WTC11 (cell line): ENCODE measurements around the gene RASGRF1. TPM values are rescaled to one million over a fixed set of nuclear protein-coding genes. Genes with fewer than 3 reads are reported as not detected.

Experiments
- ATAC-seq: fragments of 200-7000 bp; cut with Tn5 transposase; 2 replicates; pipeline ENCODE4 v1.10.0; 2021; ENCODE audit warnings: mild to moderate bottlenecking, moderate library complexity
- CTCF ChIA-PET: fragments of 300-600 bp; sonication (Branson Sonifier 250); formaldehyde crosslinking; loops from one replicate; lab custom pipeline; 2021; ENCODE audit warnings: antibody characterized with exemption; lab: Charles Lee
- POLR2A ChIA-PET: fragments of 350-600 bp; sonication (Branson Sonifier 250); formaldehyde crosslinking; loops from one replicate; lab custom pipeline; 2021; ENCODE audit warnings: antibody characterized with exemption; lab: Charles Lee
- DNase-seq: peaks from one replicate; pipeline ENCODE4 v3.0.0; 2021; ENCODE audit warnings: low spot score
- H3K27ac Mint-ChIP-seq: 2 replicates; pipeline ENCODE4 v1.8.0; 2021; ENCODE audit warnings: mixed read lengths
- H3K27me3 Mint-ChIP-seq: 2 replicates; pipeline ENCODE4 v1.8.0; 2021; ENCODE audit warnings: low read depth, mild to moderate bottlenecking, moderate library complexity, mixed read lengths
- H3K36me3 Mint-ChIP-seq: 2 replicates; pipeline ENCODE4 v1.8.0; 2021; ENCODE audit warnings: mixed read lengths
- H3K4me1 Mint-ChIP-seq: 2 replicates; pipeline ENCODE4 v1.8.0; 2022; ENCODE audit warnings: mixed read lengths
- H3K4me3 Mint-ChIP-seq: 2 replicates; pipeline ENCODE4 v1.8.0; 2021; ENCODE audit warnings: mild to moderate bottlenecking, moderate library complexity, mixed read lengths
- H3K9me3 Mint-ChIP-seq: 2 replicates; pipeline ENCODE4 v1.8.0; 2021; ENCODE audit warnings: mixed read lengths
- CREB1 ChIP-seq: sonication (generic); formaldehyde crosslinking; IDR thresholded peaks from 2 replicates; pipeline ENCODE4 v1.8.0; 2023; ENCODE audit warnings: mild to moderate bottlenecking, missing genetic modification reagents
- ESRRA ChIP-seq: sonication (generic); formaldehyde crosslinking; IDR thresholded peaks from 2 replicates; pipeline ENCODE4 v1.8.1; 2022; ENCODE audit warnings: mild to moderate bottlenecking, missing genetic modification reagents, borderline replicate concordance
- GTF2I ChIP-seq: fragments of 250-450 bp; sonication (Bioruptor Pico); conservative IDR thresholded peaks from 2 replicates; pipeline ENCODE4 v1.4.0; 2021; ENCODE audit warnings: mild to moderate bottlenecking
- KAT7 ChIP-seq: sonication (generic); formaldehyde crosslinking; IDR thresholded peaks from 2 replicates; pipeline ENCODE4 v1.8.1; 2023; ENCODE audit warnings: missing genetic modification reagents, mild to moderate bottlenecking, borderline replicate concordance
- NFYB ChIP-seq: sonication (generic); formaldehyde crosslinking; conservative IDR thresholded peaks from 2 replicates; pipeline ENCODE4 v1.8.0; 2022; ENCODE audit warnings: low read depth, missing genetic modification reagents
- NR2C2 ChIP-seq: sonication (generic); formaldehyde crosslinking; IDR thresholded peaks from 2 replicates; pipeline ENCODE4 v1.8.0; 2022; ENCODE audit warnings: mild to moderate bottlenecking, missing genetic modification reagents
- RELA ChIP-seq: sonication (generic); formaldehyde crosslinking; IDR thresholded peaks from 2 replicates; pipeline ENCODE4 v1.8.1; 2022; ENCODE audit warnings: missing genetic modification reagents, mild to moderate bottlenecking, borderline replicate concordance
- RORB ChIP-seq: fragments of 250-450 bp; sonication (Bioruptor Pico); IDR thresholded peaks from 2 replicates; pipeline ENCODE4 v1.9.0; 2021; ENCODE audit warnings: mild to moderate bottlenecking
- SP1 ChIP-seq: sonication (generic); formaldehyde crosslinking; conservative IDR thresholded peaks from 2 replicates; pipeline ENCODE4 v1.8.1; 2022; ENCODE audit warnings: missing genetic modification reagents
- TEAD1 ChIP-seq: sonication (generic); formaldehyde crosslinking; IDR thresholded peaks from 2 replicates; pipeline ENCODE4 v1.8.0; 2022; ENCODE audit warnings: mild to moderate bottlenecking, missing genetic modification reagents
- TP53 ChIP-seq: sonication (generic); formaldehyde crosslinking; IDR thresholded peaks from 2 replicates; pipeline ENCODE4 v1.8.1; 2023; ENCODE audit warnings: mild to moderate bottlenecking, missing genetic modification reagents
- ZNF317 ChIP-seq: sonication (generic); formaldehyde crosslinking; IDR thresholded peaks from 2 replicates; pipeline ENCODE4 v1.8.1; 2023; ENCODE audit warnings: low read depth, mild to moderate bottlenecking, moderate library complexity, missing genetic modification reagents, borderline replicate concordance
- ZNF396 ChIP-seq: fragments of 250-450 bp; sonication (Bioruptor Pico); IDR thresholded peaks from 2 replicates; pipeline ENCODE4 v1.8.0; 2021; ENCODE audit warnings: mild to moderate bottlenecking, moderate library complexity, borderline replicate concordance
- total RNA-seq: library from RNA; stranded (reverse); gene quantifications from 3 replicates; pipeline ENCODE4 v1.2.3, GENCODE V29; 2021
- TF ChIP-seq, protein P1 (sequence below): sonication (generic); formaldehyde crosslinking; IDR thresholded peaks from 2 replicates; pipeline ENCODE4 v1.8.0; 2022; ENCODE audit warnings: missing genetic modification reagents
- TF ChIP-seq, protein P2 (sequence below): sonication (generic); formaldehyde crosslinking; IDR thresholded peaks from 2 replicates; pipeline ENCODE4 v1.8.1; 2023; ENCODE audit warnings: mild to moderate bottlenecking, missing genetic modification reagents, moderate library complexity
- TF ChIP-seq, protein P3 (sequence below): sonication (generic); formaldehyde crosslinking; IDR thresholded peaks from 2 replicates; pipeline ENCODE4 v1.8.0; 2023; ENCODE audit warnings: mild to moderate bottlenecking, missing genetic modification reagents
- TF ChIP-seq, protein P4 (sequence below): sonication (generic); formaldehyde crosslinking; IDR thresholded peaks from 2 replicates; pipeline ENCODE4 v1.8.1; 2023; ENCODE audit warnings: mild to moderate bottlenecking, missing genetic modification reagents, borderline replicate concordance
- TF ChIP-seq, protein P5 (sequence below): fragments of 250-450 bp; sonication (Bioruptor Pico); IDR thresholded peaks from 2 replicates; pipeline ENCODE4 v1.9.0; 2021; ENCODE audit warnings: mild to moderate bottlenecking

RASGRF1 gene
- total RNA-seq, 1 experiment from 2014 or later: 0.85 TPM

DNA sequence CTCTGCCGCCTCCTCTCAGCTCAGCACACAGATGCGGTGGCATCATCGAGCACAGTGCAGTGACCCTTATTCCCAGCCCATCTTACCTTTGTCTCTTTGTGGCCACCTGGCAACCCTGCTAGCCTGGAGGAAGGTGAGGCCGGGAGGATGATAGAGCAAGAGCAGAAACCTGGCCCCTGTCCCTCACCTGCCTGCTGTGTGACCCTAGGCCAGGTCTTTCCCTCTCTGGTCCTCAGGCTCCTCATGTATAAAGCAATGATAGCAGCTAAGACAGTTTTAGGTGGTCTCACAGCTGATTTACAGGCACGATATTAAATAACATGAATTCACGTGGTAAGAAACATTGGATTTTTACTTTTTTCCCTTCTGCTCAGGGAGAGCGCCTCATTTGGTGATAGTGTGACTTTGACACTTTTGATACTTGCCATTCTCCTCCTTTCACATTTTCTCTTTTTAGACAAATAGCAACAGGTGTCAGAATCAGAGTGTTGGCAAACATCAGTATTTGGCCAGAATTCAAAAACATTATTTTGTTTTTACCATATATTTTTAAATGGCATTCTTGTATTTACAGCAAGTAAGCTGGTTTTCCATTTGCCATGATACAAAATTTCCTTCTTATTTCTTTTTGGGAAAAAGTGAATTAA lies 116.2 kb downstream of the RASGRF1 start:
- Mint-ChIP-seq H3K27me3 (peaks cover 16% of the 10 kb centered on the region), H3K36me3 (no peaks in the 10 kb centered on the region), H3K4me3 (no peak overlapping the region), H3K27ac (no peak overlapping the region), H3K9me3 (no peaks in the 10 kb centered on the region), H3K4me1 (peaks cover 36% of the 10 kb centered on the region)
- ATAC-seq (no peak), DNase-seq (no peak)
- TF ChIP-seq, protein P1, sequence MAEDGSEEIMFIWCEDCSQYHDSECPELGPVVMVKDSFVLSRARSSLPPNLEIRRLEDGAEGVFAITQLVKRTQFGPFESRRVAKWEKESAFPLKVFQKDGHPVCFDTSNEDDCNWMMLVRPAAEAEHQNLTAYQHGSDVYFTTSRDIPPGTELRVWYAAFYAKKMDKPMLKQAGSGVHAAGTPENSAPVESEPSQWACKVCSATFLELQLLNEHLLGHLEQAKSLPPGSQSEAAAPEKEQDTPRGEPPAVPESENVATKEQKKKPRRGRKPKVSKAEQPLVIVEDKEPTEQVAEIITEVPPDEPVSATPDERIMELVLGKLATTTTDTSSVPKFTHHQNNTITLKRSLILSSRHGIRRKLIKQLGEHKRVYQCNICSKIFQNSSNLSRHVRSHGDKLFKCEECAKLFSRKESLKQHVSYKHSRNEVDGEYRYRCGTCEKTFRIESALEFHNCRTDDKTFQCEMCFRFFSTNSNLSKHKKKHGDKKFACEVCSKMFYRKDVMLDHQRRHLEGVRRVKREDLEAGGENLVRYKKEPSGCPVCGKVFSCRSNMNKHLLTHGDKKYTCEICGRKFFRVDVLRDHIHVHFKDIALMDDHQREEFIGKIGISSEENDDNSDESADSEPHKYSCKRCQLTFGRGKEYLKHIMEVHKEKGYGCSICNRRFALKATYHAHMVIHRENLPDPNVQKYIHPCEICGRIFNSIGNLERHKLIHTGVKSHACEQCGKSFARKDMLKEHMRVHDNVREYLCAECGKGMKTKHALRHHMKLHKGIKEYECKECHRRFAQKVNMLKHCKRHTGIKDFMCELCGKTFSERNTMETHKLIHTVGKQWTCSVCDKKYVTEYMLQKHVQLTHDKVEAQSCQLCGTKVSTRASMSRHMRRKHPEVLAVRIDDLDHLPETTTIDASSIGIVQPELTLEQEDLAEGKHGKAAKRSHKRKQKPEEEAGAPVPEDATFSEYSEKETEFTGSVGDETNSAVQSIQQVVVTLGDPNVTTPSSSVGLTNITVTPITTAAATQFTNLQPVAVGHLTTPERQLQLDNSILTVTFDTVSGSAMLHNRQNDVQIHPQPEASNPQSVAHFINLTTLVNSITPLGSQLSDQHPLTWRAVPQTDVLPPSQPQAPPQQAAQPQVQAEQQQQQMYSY: no peak
- TF ChIP-seq, protein P2, sequence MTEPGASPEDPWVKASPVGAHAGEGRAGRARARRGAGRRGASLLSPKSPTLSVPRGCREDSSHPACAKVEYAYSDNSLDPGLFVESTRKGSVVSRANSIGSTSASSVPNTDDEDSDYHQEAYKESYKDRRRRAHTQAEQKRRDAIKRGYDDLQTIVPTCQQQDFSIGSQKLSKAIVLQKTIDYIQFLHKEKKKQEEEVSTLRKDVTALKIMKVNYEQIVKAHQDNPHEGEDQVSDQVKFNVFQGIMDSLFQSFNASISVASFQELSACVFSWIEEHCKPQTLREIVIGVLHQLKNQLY (CRISPR knock-in tag): no peak
- no peak for TF ChIP-seq GTF2I
- no peak for TF ChIP-seq NR2C2
- TF ChIP-seq KAT7 (CRISPR knock-in tag): no peak
- no peak for TF ChIP-seq TP53 (CRISPR knock-in tag)
- no peak for TF ChIP-seq RORB
- TF ChIP-seq, protein P3, sequence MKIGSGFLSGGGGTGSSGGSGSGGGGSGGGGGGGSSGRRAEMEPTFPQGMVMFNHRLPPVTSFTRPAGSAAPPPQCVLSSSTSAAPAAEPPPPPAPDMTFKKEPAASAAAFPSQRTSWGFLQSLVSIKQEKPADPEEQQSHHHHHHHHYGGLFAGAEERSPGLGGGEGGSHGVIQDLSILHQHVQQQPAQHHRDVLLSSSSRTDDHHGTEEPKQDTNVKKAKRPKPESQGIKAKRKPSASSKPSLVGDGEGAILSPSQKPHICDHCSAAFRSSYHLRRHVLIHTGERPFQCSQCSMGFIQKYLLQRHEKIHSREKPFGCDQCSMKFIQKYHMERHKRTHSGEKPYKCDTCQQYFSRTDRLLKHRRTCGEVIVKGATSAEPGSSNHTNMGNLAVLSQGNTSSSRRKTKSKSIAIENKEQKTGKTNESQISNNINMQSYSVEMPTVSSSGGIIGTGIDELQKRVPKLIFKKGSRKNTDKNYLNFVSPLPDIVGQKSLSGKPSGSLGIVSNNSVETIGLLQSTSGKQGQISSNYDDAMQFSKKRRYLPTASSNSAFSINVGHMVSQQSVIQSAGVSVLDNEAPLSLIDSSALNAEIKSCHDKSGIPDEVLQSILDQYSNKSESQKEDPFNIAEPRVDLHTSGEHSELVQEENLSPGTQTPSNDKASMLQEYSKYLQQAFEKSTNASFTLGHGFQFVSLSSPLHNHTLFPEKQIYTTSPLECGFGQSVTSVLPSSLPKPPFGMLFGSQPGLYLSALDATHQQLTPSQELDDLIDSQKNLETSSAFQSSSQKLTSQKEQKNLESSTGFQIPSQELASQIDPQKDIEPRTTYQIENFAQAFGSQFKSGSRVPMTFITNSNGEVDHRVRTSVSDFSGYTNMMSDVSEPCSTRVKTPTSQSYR (CRISPR knock-in tag): no peak
- TF ChIP-seq, protein P4, sequence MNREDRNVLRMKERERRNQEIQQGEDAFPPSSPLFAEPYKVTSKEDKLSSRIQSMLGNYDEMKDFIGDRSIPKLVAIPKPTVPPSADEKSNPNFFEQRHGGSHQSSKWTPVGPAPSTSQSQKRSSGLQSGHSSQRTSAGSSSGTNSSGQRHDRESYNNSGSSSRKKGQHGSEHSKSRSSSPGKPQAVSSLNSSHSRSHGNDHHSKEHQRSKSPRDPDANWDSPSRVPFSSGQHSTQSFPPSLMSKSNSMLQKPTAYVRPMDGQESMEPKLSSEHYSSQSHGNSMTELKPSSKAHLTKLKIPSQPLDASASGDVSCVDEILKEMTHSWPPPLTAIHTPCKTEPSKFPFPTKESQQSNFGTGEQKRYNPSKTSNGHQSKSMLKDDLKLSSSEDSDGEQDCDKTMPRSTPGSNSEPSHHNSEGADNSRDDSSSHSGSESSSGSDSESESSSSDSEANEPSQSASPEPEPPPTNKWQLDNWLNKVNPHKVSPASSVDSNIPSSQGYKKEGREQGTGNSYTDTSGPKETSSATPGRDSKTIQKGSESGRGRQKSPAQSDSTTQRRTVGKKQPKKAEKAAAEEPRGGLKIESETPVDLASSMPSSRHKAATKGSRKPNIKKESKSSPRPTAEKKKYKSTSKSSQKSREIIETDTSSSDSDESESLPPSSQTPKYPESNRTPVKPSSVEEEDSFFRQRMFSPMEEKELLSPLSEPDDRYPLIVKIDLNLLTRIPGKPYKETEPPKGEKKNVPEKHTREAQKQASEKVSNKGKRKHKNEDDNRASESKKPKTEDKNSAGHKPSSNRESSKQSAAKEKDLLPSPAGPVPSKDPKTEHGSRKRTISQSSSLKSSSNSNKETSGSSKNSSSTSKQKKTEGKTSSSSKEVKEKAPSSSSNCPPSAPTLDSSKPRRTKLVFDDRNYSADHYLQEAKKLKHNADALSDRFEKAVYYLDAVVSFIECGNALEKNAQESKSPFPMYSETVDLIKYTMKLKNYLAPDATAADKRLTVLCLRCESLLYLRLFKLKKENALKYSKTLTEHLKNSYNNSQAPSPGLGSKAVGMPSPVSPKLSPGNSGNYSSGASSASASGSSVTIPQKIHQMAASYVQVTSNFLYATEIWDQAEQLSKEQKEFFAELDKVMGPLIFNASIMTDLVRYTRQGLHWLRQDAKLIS (CRISPR knock-in tag): no peak
- TF ChIP-seq NFYB (CRISPR knock-in tag): no peak
- CTCF ChIA-PET: interaction anchor here (0.8 to 5.5 kb wide), 2 partner anchors 31 to 33 kb away, joined by 5 to 69 read pairs; no protein-coding TSS in a partner anchor
- POLR2A ChIA-PET: no interaction called here

DNA sequence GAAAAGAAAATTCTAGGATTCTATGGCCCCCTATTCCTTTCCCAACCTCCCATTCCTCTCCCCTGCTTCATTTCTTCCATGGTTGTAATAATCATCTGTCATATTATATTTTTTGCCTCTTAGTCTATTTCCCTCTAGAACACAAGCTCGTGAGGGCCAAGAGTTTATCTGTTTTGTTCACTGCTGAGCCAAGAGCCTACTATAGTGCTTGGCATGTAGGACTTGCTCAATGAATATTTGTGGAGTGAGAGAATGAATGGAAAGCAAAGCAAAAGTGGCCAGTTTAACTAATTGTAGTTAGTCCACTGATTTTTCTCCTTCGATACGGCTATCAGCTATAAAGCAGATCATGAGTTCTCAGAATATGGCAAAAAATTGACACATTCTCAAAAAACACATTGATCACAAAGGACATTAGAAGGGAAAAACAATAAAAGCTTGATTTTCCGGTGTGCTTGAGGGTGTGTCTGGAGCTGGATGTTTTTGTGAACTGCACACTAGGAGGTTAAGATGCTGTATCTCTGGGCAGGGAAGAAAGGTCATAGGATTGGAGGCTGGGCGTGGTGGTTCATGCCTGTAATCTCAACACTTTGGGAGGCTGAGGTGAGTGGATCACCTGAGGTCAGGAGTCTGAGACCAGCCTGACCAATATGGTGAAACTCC lies 120.8 kb downstream of the RASGRF1 start:
- POLR2A ChIA-PET: interaction anchor here (0.6 kb wide), 1 partner anchor 25 kb away, joined by 4 read pairs; no protein-coding TSS in a partner anchor
- TF ChIP-seq ZNF396 (CRISPR knock-in tag): no peak
- TF ChIP-seq, protein P5, sequence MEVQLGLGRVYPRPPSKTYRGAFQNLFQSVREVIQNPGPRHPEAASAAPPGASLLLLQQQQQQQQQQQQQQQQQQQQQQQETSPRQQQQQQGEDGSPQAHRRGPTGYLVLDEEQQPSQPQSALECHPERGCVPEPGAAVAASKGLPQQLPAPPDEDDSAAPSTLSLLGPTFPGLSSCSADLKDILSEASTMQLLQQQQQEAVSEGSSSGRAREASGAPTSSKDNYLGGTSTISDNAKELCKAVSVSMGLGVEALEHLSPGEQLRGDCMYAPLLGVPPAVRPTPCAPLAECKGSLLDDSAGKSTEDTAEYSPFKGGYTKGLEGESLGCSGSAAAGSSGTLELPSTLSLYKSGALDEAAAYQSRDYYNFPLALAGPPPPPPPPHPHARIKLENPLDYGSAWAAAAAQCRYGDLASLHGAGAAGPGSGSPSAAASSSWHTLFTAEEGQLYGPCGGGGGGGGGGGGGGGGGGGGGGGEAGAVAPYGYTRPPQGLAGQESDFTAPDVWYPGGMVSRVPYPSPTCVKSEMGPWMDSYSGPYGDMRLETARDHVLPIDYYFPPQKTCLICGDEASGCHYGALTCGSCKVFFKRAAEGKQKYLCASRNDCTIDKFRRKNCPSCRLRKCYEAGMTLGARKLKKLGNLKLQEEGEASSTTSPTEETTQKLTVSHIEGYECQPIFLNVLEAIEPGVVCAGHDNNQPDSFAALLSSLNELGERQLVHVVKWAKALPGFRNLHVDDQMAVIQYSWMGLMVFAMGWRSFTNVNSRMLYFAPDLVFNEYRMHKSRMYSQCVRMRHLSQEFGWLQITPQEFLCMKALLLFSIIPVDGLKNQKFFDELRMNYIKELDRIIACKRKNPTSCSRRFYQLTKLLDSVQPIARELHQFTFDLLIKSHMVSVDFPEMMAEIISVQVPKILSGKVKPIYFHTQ (CRISPR knock-in tag): no peak
- TF ChIP-seq TEAD1: no peak
- no peak for TF ChIP-seq CREB1
- no peak for TF ChIP-seq RELA (CRISPR knock-in tag)
- no peak for TF ChIP-seq ZNF317 (CRISPR knock-in tag)
- TF ChIP-seq ESRRA (CRISPR knock-in tag): no peak
- no peak for TF ChIP-seq SP1 (CRISPR knock-in tag)

More for the DNA sequence above, 120.8 kb downstream of the RASGRF1 start:
- H3K4me3 Mint-ChIP-seq: no peak overlapping the region
- no peaks in the 10 kb centered on the region for H3K9me3 Mint-ChIP-seq
- DNase-seq: no peak
- no peaks in the 10 kb centered on the region for H3K36me3 Mint-ChIP-seq
- CTCF ChIA-PET: interaction anchor here (1.0 to 2.7 kb wide), 2 partner anchors 10 to 38 kb away, joined by 4 to 18 read pairs; no protein-coding TSS in a partner anchor
- H3K27me3 Mint-ChIP-seq: no peaks in the 10 kb centered on the region
- peaks cover 44% of the 10 kb centered on the region for H3K4me1 Mint-ChIP-seq
- ATAC-seq: no peak
- H3K27ac Mint-ChIP-seq: no peak overlapping the region
